Stimulated activated CD8-positive, alpha-beta memory T cell treated with anti-CD3 and anti-CD28 coated beads, Interleukin-4, amount 100 ng/mL, for 1 hour (primary cell): ENCODE data around the gene ZFYVE26.
"Not testable (repeated sequence)": the region's sequence is repeated elsewhere in the genome, so short reads cannot be mapped to it uniquely, and the experiment has no call there.

Source experiments
- DNase-seq, 2 donors: peaks; one replicate each; pipeline ENCODE4 v3.0.0-alpha.2; 2020; ENCODE audit warnings: low read depth in 2 of 2, low spot score in 1 of 2

The ZFYVE26 gene

DNA sequence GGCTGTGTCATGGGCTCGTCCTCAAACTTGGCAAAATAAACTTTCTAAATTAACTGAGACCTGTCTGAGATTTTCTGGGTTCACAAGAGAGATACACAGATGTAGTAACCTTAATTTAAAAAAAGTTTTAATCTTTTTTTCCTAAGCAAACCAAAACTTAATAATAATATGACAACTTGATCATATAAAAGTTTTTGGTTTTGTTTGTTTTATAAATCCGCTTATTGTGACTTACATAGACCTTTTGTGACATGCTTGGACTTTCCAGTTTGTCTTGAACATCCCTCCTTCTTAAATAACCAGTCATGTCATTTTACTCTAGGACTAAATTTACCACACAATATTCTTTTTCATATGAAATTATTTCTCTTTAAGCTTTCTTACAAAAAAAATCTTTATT lies 106.2 kb downstream of the ZFYVE26 start:
- DNase-seq, result no peak

DNA sequence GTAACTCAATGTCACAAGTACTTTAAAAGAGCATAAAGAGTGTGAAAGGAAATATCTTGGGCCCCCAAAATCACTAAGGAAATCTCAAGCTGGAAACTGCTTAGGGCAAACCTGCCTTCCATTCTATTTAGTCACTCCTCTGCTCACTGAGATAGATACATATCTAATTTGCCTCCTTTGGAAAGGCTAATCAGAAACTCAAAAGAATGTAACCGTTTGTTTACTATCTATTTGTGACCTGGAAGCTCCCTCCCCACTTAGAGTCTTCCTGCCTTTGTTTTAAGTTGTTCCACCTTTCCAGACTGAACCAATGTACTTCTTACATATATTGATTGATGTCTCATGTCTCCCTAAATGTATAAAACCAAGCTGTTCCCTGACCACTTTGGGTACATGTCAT lies 106.6 kb downstream of the ZFYVE26 start:
- not testable (repeated sequence) for DNase-seq

DNA sequence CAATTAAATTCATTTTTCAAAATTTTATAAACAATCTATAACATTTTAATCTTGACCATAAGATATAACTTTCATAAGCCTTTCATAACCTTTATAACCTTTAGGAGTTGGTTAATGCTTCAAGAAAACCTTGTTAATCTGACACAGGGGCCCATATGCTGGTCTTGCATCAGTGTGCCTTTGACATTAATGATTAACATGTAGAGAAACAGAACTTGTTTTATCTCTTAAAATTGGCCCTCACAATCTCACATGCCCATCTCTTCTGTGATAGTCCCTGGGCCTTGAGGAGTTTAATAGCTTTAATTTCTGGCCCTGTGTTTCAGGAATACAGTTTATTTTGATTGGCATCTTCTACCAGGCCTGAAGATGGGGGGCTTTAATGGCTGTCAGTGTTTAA lies 107.0 kb downstream of the ZFYVE26 start:
- not testable (repeated sequence) for DNase-seq

DNA sequence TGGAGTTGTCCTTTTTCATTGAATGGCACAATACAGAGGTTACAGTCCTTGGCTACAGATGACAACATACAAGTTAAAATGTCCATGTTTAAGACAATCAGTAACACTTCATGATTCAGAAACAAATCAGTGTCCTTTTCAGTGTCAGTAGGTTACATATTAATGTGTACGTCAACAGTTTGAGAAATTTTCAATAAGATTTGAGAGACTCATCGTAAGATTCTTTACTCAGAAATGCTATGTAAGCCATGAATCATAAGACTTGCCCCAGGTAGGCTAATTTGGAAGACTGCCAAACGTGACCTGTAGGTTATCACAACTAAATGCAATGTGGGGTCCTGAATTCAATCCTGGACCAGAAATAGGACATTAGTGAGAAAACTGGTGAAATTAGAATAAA lies 111.2 kb downstream of the ZFYVE26 start:
- DNase-seq, result no peak

DNA sequence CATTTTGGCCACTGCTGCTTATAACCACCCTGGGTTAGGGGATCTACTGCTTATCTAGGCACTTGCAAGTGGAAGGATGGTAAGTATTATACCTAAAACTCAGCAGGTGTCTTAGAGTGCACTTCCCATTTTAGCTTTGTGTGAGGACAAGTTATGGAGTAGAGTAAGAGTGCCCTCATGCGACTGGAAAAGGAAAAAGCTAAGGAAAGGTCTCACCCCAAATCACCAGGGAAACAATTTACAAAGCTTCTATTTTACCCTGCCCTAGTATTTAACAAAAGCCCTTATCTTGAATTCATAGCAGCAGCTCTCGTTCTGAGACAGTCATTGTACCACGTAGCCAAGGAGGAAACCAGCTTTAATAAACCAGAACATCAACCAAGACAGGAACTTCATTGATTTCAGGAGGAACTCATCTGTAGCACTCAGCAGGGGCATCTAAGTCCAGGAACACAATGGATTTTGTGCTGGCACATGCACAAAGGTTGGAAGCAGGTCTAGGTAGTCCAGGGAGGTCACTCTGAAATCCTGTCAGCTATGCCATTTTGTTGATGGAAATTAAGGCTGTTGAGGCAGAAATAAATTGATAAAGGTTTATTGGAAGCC lies 111.8 kb downstream of the ZFYVE26 start:
- DNase-seq, result peak in 1 of 2 donors; percentile 6

DNA sequence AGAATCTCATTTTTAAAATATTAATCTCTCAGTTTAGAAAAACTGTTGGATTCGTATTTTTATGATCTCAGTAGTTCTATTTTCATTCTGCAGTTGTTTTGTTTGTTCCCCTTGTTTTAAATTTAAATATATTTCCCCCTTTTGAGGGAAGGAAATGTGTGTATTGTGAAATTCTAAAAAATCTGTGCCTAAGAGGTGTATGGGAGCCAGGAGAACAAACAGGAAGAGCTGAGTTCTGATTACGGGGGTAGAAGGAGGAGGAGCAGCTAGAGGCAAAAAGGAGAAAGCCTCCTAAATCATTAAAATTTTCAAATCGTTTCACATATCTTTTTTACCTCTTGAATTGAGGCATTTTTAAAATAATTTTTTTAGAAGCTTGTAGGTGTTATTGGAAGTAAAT lies 112.4 kb downstream of the ZFYVE26 start:
- no peak for DNase-seq

DNA sequence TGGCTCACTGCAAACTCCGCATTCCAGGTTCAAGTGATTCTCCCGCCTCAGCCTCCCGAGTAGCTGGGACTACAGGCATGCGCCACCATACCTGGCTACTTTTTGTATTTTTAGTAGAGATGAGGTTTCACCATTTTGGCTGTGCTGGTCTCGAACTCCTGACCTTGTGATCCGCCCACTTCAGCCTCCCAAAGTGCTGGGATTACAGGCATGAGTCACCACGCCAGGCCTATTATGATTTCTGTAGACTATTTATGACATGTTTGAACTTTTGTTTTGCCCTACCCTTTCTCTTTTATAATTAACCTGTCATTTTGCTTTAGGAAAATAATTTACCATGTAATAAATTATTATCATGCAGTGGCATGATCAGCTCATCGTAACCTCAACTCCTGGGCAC lies 114.9 kb downstream of the ZFYVE26 start, which contains the start of gene RDH12:
TSS of gene RDH12 (plus strand) at position 395 of the 400 bp plus-strand sequence. CDS start 20,757 bp downstream, outside the sequence.
- not testable (repeated sequence) for DNase-seq

DNA sequence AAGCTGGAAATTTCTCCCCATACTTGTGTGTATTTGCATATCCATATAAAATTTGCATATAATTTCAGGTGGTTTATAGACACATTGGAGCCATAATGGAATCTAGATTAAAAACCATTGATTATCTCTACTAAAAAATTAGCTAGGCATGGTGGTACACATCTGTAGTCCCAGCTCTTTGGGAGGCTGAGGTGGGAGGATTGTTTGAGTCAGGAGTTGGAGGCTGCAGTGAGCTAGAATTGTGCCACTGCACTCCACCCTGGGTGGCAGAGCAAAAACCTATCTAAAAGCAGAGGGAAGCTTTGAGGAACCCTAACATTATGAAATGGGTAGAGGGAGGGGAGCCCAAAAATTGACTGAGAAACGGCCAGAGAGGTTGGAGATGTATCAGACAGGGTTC lies 118.2 kb downstream of the ZFYVE26 start:
- DNase-seq, result no peak

DNA sequence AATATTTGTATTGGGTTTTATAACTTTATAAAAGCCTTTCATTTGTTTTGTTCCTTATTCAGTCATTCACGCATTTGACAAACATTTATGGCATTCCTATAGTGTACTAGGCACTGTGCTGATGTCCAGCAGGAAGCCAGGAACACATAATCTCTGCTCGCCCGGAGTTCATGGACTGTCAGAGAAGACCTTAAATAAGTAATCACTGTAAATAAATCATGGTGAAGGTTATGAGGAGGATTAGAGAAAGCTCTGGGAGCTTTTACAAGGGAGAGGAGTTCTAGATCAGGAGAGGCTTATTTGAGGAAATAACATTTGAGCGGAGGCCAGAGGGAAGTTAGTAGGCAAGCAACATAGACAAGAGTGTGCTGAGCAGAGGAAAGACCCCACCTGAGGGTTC lies 119.4 kb downstream of the ZFYVE26 start:
- DNase-seq, result no peak
